Vagina (tissue), 2 donors: Measurements from ENCODE around the gene CDC27.

Experiments used
- POLR2A ChIP-seq, 2 donors: fragments of 450-650 bp; IDR thresholded peaks; one replicate each; pipeline ENCODE4 v1.6.1; 2017; ENCODE audit warnings: antibody characterized with exemption in 2 of 2, mild to moderate bottlenecking in 2 of 2, moderate library complexity in 2 of 2
- POLR2AphosphoS5 ChIP-seq, 2 donors: sonication (generic); formaldehyde crosslinking; IDR thresholded peaks; one replicate each; pipeline ENCODE4 v1.9.0; 2017; ENCODE audit warnings: antibody characterized with exemption in 2 of 2, mild to moderate bottlenecking in 2 of 2, low read depth in 1 of 2; ENCODE audit not compliant: insufficient read depth in 1 of 2

GRCh38 chr17:47200325-47200664, 11.2 kb upstream of the CDC27 start:
- no peak for TF ChIP-seq POLR2AphosphoS5 (IDR thresholded peaks at IDR 0.05; ENCODE audit: insufficient read depth in 1 of 2, low read depth in 1 of 2)
- no peak for TF ChIP-seq POLR2A (IDR thresholded peaks at IDR 0.05)
